Fibroblast of peridontal ligament (primary cell): ENCODE measurements around the gene FCHSD2.
A peak's percentile ranks its signal among the peaks of the same experiment; 100 is the strongest.
"Not testable (repeated sequence)": the region's sequence is repeated elsewhere in the genome, so short reads cannot be mapped to it uniquely, and the experiment has no call there.

ENCODE experiments used
- DNase-seq: peaks from one replicate; pipeline ENCODE4 v3.0.0-alpha.2; 2010; ENCODE audit errors: extremely low read depth

FCHSD2 gene

DNA sequence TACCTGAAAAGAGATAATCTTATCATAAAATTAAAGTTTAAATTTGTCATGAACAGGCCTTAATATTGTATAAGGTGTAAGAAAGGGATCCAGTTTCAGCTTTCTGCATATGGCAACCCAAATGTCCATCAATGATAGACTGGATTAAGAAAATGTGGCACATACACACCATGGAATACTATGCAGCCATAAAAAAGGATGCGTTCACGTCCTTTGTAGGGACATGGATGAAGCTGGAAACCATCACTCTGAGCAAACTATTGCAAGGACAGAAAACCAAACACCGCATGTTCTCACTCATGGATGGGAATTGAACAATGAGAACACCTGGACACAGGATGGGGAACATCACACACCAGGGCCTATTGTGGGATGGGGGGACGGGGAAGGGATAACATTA, 18.2 kb downstream of the FCHSD2 start:
- not testable (repeated sequence) for DNase-seq

DNA sequence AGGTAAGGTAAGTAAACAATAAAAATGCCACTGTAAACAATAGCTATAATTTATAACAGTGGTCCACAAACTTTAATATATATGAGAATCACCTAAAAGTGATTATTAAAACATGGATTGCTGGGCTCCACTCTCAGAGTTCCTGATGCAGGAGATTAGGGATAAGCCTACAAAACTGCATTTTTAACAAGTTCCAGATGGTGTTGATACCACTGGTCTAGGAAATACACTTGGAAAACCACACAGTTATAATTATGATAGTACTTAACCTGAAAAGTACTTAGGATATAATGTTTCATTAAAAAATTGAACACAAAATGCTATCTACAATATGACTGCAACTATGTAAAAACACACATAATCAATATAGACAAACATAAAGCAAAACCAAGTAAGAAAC, 20.4 kb downstream of the FCHSD2 start:
- peak; percentile 52 for DNase-seq

DNA sequence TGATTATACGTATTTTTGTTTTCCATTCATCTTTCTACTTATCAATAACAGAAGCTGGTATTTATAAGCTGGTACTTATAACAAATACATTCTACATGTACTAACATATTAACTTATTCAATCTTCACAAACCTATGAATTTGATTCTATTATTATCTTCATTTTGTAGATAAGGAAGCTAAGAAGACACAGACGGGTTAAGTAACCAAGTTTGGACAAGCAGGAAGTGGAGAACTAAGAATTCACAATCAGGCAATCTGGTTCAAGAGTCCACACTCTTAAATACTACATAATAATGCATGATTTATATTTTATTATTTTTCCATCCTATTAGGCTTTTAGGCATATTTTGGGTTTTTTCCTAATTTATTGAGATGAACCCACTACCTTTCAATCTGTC, 25.0 kb downstream of the FCHSD2 start:
- no peak for DNase-seq

DNA sequence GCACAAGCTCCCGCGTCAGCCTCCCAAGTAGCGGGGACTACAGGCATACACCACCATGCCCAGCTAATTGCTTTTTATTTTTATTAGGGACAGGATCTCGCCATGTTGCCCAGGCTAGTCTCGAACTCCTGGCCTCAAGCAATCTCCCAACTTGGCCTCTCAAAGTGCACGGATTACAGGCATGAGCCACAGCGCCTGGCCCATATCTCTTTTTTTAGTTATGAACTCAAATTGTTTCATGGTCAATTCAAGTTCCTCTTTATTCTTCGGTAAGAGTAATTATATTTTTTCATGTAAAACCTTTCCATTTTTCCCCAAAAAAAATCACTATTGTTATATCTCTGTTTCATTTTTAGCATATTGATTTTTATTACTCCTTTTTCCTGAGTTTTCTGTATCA, 25.5 kb downstream of the FCHSD2 start:
- no peak for DNase-seq

DNA sequence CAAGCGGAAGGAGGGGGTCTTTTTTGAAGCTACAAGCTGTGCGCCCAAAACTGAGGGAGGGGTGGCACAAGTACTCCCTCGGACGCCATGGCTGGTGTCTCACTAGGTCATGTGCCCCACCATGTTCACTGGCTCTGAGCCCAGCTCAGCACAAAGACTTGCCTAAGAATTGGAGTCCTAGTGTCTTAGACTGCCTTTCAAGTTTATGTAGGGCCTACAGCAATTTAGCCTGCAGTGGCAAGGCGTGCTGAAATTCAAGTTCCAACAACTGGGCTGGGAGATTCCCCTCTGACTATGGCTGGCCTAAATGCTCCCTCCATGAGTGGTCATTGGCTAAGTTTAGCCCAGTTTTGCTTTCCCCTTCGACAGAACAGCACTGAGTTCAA, 27.3 kb downstream of the FCHSD2 start:
- DNase-seq = no peak

DNA sequence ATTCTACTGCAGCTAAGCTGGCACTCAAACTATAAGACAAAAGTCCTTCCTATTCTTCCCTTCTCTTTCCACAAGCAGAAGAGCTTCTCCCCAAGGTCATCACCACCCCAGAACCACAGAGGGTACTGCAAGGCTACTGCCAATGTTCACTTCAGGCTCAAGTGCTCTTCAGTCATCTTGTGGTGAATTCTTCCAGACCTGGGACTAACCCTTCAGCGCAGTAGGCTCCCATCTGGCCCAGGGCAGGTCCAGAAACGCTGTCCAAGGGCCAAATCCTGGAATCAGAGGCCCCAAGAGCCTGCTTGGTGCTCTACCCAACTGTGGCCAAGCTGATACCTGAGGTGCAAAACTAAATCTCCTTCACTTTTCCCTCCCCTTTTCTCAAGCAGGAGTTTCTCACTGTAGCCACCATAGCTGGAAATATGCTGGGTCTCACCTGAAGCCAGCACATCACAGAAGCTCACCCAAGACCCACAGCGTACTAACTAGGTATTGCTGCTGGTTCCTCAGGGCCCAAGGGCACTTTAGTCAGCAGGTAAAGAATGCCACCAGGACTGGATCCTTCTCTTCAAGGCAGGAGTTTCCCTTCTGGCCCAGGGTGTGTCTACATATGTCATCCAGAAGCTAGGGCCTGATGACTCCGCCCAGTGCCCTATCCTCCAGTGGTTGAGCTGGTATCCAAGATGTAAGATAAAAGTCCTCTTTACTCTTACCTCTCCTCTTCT, 27.8 kb downstream of the FCHSD2 start:
- DNase-seq = no peak

DNA sequence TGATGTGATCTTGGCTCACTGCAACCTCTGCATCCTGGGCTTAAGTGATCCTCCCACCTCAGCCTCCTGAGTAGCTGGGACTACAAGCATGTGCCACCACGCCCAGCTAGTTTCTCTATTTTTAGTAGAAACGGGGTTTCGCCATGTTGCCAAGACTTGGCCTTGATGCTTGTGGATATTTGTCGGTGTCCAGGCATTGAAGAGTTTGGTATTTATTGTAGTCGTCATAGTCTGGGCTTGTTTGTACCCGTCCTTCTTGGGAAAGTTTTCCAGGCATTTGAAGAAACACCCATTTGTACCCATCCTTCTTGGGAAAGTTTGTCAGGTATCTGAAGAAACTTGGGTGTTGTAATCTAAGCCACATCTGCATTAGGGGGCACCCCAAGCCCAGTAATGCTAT, 28.7 kb downstream of the FCHSD2 start:
- no peak for DNase-seq

DNA sequence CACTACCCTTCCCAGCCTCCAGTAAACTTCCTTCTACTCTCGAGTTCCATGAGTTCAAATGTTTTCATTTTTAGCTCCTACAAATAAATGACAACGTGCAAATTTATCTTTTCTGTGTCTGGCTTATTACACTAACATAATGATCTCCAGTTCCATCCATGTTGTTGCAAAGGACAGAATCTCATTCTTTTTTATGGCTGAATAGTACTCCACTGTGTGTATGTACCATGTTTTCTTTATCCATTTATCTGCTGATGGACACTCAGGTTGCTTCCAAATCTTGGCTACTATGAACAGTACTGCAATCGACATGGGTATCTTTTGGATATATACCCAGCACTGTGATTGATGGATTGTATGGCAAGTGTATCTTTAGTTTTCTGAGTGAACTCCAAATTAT, 34.5 kb downstream of the FCHSD2 start:
- DNase-seq = no peak

DNA sequence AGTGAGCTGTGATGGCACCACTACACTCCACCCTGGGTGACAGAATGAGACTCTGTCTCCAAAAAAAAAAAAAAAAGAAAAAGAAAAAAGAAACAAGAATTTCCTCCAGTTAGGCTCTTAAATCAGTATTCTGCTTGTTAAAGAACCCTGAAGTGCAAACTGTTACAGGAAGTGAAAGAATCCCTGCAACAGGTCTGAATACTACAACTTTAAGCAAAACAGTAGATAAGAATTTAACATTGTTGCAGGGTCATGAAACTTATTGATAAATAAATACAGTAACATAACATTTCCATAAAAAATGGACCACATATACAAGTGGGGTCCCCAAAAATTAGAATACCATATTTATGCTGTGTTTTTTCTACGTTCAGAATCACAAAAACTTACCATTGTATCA, 35.8 kb downstream of the FCHSD2 start:
- DNase-seq = no peak

DNA sequence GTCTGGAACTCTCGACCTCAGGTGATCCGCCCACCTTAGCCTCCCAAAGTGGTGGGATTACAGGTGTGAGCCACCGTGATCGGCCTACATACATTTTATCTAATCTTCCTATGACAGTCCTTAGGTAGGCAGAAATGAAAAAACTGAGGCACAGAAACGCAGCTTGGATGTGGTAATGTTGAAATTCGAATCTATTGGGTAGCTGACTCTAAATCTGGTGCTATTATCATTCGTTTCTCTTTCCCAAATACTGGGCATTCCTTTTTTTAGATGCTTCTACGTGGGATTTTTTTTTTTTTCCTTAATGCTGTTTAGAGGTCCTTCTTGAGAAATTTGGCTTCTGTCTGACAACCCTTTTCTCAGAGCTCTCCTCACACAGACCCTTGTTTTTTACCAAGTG, 41.5 kb downstream of the FCHSD2 start:
- no peak for DNase-seq

DNA sequence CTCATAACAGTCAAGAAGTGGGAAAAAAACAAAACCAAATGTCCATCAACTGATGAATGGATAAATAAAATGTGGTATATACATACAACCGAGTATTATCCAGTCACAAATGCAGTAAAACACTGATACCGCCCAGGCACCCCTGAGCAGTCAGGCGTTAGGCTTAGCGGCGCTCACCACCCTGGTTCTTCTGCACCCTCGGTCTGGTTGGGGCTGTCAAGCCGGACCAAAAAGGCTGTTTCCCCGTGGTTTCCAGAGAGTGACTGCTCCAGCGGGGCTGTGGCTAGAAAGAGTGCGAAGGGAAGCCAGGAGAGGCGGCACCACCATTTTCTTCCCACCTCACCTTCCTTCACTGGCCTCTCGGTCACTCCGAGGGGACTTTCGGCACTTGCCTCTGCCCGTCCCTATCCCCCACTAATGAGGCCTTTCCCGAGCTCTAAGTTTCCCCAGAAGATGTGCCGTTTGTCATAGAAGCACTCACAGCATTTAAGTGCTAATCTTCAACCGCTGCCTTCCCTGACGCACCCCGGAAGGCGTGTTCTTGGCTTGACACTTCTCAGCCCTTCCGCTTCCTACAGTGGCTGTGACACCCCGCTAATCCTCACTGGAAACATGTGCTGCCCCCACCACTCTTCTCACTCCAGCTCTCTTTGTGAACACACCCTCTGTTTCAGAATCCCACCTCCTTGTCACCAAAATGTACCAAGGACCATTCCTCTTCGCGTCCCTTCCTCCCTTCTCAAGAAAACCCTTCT, 42.4 kb downstream of the FCHSD2 start:
- DNase-seq = no peak

DNA sequence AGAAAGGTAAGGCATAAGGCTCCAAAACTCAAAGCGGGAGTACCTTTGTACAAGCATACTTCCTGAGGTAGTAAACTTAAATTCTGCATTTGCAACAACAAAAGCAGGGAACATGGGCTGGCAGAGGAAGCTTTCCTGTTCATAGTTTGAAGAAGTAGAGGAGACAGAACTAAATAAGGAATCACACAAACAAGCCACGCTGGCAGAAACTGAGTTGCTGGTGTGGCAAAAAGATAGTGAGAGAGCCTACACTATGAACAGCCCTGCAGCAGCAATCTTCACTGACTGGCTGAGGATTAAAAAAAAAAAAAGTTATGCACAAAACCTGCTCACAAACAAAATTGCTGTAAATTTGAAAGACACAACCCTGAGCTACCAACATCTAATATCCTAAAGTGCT, 46.5 kb downstream of the FCHSD2 start:
- DNase-seq = peak; percentile 25

DNA sequence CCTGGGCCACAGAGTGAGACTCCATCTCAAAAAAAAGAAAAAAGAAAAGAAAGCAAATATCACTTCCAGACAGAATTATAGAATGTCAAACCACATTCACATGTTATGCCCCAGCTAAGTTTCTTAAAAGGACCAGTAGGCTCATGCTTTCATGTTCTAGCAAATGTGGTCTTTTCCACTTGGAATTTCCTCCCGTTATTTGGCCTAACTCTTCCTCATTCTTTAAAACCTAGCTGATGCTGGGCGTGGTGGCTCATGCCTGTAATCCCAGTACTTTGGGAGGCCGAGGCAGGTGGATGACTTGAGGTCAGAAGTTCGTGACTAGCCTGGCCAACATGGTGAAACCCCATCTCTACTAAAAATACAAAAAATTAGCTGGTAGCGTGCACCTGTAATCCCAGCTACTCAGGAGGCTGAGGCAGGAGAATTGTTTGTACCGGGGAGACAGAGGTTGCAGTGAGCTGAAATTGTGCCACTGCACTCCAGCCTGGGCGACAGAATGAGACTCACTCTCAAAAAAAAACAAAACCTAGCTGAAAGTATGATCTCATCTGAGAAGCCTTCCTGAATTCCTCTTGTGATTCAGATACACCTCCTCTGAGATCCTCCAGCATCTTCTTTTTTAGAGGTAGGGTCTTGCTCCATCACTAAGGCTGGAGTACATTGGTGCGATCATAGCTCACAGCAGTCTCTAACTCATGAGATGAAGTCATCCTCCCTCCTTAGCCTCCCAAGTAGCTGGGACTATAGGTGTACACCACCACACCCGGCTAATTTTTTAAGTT, 50.4 kb downstream of the FCHSD2 start:
- no peak for DNase-seq

DNA sequence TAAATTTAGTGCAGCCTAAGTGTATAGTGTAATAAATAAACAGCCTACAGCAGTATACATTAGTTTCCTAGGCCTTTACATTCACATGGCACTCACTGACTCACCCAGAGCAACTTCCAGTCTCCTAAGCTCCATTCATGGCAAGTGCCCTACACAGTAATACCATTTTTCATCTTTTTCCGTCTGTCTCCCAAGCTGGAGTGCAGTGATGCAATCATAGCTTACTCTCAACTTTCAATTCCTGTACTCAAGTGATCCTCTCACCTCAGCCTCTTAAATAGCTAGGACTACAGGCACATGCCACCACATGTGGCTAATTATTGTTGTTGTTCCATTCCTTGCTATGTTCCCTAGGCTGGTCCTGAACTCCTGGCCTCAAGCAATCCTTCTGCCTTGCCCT, 54.4 kb downstream of the FCHSD2 start:
- DNase-seq = peak; percentile 30

DNA sequence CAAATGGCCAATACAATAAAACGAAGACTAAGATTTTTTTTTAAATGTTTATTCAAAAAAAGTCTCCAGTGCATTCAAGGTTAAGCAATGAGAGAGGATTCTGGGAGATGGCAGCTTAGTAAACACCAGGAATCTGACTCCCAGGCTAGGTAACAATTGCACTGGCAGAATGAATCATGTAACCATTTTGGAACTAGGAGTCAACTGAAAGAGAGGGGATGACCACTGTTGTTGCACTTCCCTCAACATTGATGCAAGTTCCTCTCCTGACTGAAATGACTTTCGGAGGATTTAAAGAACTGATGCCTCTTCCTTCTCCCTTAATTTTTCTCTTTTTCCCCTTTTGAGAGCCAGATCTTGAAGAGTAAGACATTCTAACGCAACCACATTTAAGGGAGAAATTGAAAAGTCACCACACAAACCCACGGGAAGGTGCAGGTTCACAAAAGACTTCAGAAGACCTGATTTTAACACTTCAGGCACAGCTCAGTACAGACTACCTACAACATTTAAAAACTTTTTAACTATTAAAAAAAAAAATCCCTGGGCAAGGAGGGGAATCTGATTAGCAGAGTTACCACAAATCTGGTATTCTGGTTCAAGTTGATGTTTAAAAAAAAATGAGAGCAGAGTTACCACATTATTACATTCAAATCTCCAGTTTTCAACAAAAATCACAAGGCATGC, 56.8 kb downstream of the FCHSD2 start:
- DNase-seq = peak; percentile 54

DNA sequence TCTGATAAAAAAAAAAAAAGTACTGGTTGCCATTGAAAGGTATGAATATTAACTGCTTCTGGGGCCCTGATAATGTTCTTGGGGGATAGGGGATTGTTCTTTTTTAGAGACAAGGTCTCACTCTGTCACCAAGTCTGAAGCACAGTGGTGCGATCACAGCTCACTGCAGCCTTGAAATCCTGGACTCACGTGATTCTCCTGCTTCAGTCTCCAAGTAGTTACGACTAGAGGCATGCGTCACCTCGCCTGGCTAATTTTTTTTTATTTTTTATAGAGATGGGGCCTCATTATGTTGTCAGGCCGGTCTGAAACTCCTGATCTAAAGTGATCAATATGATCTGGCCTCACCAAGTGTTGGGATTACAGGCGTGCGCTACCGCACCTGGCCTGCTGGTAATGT, 63.5 kb downstream of the FCHSD2 start:
- no peak for DNase-seq

DNA sequence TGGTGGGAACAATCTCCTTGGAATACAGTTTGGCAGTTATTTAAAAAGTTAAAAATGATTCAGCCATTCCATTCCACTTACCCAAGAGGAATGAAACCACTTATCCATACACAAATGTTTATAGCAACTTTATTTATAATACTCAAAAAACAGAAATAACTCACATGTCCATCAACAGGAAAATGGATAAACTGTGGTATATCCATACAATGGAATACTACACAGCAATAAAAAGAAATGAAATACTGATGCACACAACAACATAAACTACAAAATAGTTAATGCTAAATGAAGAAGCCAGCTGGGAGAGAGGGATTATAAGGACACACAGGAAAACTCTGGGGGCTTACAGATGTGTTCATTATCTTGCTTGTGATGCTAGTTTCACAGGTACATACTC, 64.7 kb downstream of the FCHSD2 start:
- DNase-seq = peak; percentile 9

DNA sequence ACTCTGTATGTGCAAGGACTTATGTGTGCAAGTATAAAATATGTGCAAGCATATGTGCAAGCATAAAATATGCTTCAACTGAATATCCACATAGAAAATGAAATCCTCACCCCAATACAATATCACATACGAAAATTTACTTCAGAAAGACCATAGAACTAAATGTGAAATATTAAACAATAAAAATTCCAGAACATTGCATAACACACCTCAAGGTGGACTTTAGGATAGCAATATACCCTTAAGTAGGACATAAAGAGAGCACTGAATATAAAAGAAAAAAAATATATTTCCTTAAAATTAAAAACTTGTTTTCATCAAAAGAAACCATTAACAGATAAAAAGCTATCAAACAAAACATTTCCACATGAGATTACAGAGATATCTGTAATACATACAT, 67.8 kb downstream of the FCHSD2 start:
- no peak for DNase-seq

DNA sequence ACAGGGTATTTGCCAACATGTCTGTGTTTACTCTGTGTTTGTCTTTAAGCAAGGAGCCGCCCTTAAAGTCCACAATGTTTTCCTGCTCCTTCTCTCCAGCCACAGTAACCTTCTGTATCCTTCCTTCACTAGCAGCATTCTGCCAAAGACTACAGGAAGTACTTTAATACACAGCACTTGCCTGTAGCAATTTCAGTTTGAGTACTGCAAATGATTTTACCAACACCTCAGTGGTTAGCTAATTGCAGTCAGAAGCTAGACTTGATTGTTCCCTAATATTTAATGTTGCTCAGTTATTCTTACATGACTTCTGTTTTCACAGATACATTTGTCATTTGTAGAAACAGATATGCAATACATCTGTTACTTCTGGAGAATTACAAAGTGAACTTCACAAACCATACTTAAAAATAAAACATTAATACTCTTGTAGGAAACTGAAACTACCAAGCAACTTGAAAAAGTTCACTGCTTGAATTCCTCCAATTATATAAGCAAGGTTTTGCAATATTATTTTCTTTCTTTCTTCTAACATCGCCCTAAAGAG, 69.1 kb downstream of the FCHSD2 start:
- DNase-seq = peak; percentile 27

DNA sequence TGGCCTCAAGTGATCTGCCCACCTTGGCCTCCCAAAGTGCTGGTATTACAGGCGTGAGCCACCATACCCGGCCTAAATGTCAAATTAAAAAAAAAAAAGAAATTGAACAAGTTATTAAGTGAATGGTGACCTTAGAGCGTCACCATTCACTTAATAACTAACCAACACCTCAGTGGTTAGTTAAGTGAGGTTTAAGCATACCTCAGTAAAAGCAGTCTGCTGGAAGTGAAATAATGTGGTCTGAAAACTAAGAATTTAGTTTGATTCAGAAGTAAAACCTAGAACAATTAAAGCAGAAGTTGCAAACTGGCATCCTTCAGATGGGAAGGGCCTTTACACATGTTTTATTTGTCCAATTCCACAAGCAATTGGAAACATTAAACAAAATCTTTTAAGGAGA, 71.5 kb downstream of the FCHSD2 start:
- no peak for DNase-seq

DNA sequence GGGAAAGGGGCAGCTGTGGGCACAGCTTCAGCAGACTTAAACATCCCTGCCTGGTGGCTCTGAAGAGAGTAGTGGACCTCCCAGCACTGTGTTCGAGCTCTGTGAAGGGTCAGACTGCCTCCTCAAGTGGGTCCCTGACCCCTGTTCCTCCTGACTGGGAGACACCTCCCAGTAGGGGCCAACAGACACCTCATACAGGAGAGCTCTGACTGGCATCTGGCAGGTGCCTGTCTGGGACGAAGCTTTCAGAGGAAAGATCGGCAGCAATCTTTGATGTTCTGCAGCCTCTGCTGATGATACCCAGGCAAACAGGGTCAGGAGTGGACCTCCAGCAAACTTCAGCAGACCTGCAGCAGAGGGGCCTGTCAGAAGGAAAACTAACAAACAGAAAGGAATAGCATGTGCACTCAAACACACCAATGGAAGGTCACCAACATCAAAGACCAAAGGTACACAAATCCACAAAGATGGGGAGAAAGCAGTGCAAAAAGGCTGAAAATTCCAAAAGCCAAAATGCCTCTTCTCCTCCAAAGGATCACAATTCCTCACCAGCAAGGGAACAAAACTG, 80.2 kb downstream of the FCHSD2 start:
- not testable (repeated sequence) for DNase-seq

DNA sequence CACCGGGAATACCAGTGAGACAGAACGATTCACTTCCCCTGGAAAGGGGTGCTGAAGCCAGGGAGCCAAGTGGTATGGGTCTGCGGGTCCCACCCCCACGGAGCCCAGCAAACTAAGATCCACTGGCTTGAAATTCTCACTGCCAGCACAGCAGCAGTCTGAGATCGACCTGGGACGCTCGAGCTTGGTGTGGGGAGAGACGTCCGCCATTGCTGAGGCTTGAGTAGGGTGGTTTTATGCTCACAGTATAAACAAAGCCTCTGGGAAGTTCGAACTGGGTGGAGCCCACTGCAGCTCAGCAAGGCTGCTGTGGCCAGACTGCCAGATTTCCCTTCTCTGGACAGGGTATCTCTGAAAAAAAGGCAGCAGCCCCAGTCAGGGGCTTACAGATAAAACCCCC, 80.7 kb downstream of the FCHSD2 start:
- not testable (repeated sequence) for DNase-seq
